HEK293 (cell line): ENCODE measurements around the gene AGAP1.

Experiments
- CTCF ChIA-PET: fragments of 350-600 bp; formaldehyde crosslinking; extraction: SDS; loops from one replicate; lab custom pipeline; 2021; ENCODE audit warnings: antibody characterized with exemption; lab: Yijun Ruan, JAX
- POLR2A ChIA-PET: fragments of 300-600 bp; formaldehyde crosslinking; extraction: SDS; loops from one replicate; lab custom pipeline; 2020; ENCODE audit warnings: antibody characterized with exemption, inconsistent platforms; lab: Yijun Ruan, JAX
- H3K27ac ChIP-seq: fragments of 200-500 bp; sonication (Bioruptor generic); 2 replicates; pipeline ENCODE4 v1.5.1; 2014; ENCODE audit warnings: low read depth, low read length, control low read depth, inconsistent platforms; ENCODE audit errors: extremely low read depth
- H3K36me3 ChIP-seq, 2 experiments: fragments of 200-500 bp in 1 of 2; sonication (Bioruptor generic) in 1 of 2; 1 replicate in 1 of 2; 2 replicates in 1 of 2; pipeline ENCODE4 v1.5.1; 2014 to 2017; ENCODE audit warnings: inconsistent platforms in 2 of 2, low read length in 2 of 2; ENCODE audit not compliant: control insufficient read depth in 2 of 2, insufficient read depth in 1 of 2
- H3K4me1 ChIP-seq: fragments of 200-500 bp; sonication (Bioruptor generic); 2 replicates; pipeline ENCODE4 v1.5.1; 2014; ENCODE audit warnings: mild to moderate bottlenecking, low read length, inconsistent platforms; ENCODE audit not compliant: control insufficient read depth, insufficient read depth
- H3K4me3 ChIP-seq: 2 replicates; pipeline ENCODE4 v1.5.1; 2011; ENCODE audit warnings: low read depth, mild to moderate bottlenecking, control low read depth, low read length, moderate library complexity
- H3K9me3 ChIP-seq: fragments of 200-500 bp; sonication (Bioruptor generic); 2 replicates; pipeline ENCODE4 v1.5.1; 2014; ENCODE audit warnings: low read depth, low read length, inconsistent platforms; ENCODE audit not compliant: control insufficient read depth, insufficient read depth
- FEZF1 ChIP-seq: fragments of 450-650 bp; formaldehyde crosslinking; IDR thresholded peaks from 2 replicates; pipeline ENCODE4 v1.5.1; 2016; ENCODE audit warnings: missing biosample characterization, missing genetic modification characterization
- IKZF3 ChIP-seq: fragments of 450-650 bp; IDR thresholded peaks from 2 replicates; pipeline ENCODE4 v1.5.0; 2018; ENCODE audit warnings: missing biosample characterization, mild to moderate bottlenecking, missing genetic modification characterization, moderate library complexity
- PRDM2 ChIP-seq: fragments of 450-650 bp; formaldehyde crosslinking; IDR thresholded peaks from 2 replicates; pipeline ENCODE4 v1.5.1; 2016; ENCODE audit warnings: missing biosample characterization, missing genetic modification characterization, borderline replicate concordance
- SCRT1 ChIP-seq: fragments of 450-650 bp; formaldehyde crosslinking; IDR thresholded peaks from 2 replicates; pipeline ENCODE4 v1.5.1; 2016; ENCODE audit warnings: missing biosample characterization, missing genetic modification characterization, borderline replicate concordance
- ZNF174 ChIP-seq: fragments of 450-650 bp; formaldehyde crosslinking; IDR thresholded peaks from 2 replicates; pipeline ENCODE4 v1.5.0; 2017; ENCODE audit warnings: missing biosample characterization, mild to moderate bottlenecking, missing genetic modification characterization
- ZNF223 ChIP-seq: fragments of 450-650 bp; formaldehyde crosslinking; IDR thresholded peaks from 2 replicates; pipeline ENCODE4 v1.5.1; 2016; ENCODE audit warnings: missing biosample characterization, missing genetic modification characterization
- ZNF292 ChIP-seq: fragments of 450-650 bp; formaldehyde crosslinking; IDR thresholded peaks from 2 replicates; pipeline ENCODE4 v1.5.1; 2016; ENCODE audit warnings: low read depth, missing biosample characterization, missing genetic modification characterization, borderline replicate concordance
- ZNF48 ChIP-seq: fragments of 450-650 bp; formaldehyde crosslinking; IDR thresholded peaks from 2 replicates; pipeline ENCODE4 v1.5.1; 2016; ENCODE audit warnings: missing biosample characterization, missing genetic modification characterization
- ZNF488 ChIP-seq: fragments of 450-650 bp; formaldehyde crosslinking; IDR thresholded peaks from 2 replicates; pipeline ENCODE4 v1.5.1; 2016; ENCODE audit warnings: missing biosample characterization, missing genetic modification characterization
- ZNF501 ChIP-seq: fragments of 450-650 bp; formaldehyde crosslinking; IDR thresholded peaks from 2 replicates; pipeline ENCODE4 v1.5.1; 2016; ENCODE audit warnings: missing biosample characterization, missing genetic modification characterization
- ZNF514 ChIP-seq: fragments of 450-650 bp; formaldehyde crosslinking; IDR thresholded peaks from 2 replicates; pipeline ENCODE4 v1.5.1; 2016; ENCODE audit warnings: missing biosample characterization, missing genetic modification characterization
- ZNF530 ChIP-seq: fragments of 450-650 bp; formaldehyde crosslinking; IDR thresholded peaks from 2 replicates; pipeline ENCODE4 v1.5.1; 2016; ENCODE audit warnings: low read depth, missing biosample characterization, missing genetic modification characterization
- ZNF549 ChIP-seq: fragments of 450-650 bp; IDR thresholded peaks from 2 replicates; pipeline ENCODE4 v1.5.1; 2018; ENCODE audit warnings: missing biosample characterization, missing genetic modification characterization, mild to moderate bottlenecking, inconsistent platforms, moderate library complexity
- ZNF624 ChIP-seq: fragments of 450-650 bp; formaldehyde crosslinking; IDR thresholded peaks from 2 replicates; pipeline ENCODE4 v1.5.1; 2017; ENCODE audit warnings: missing biosample characterization, missing genetic modification characterization
- ZNF701 ChIP-seq: fragments of 450-650 bp; formaldehyde crosslinking; IDR thresholded peaks from 2 replicates; pipeline ENCODE4 v1.5.1; 2016; ENCODE audit warnings: missing biosample characterization, missing genetic modification characterization
- ZSCAN30 ChIP-seq: fragments of 450-650 bp; IDR thresholded peaks from 2 replicates; pipeline ENCODE4 v1.5.1; 2018; ENCODE audit warnings: missing biosample characterization, mild to moderate bottlenecking, missing genetic modification characterization, moderate library complexity
- ZSCAN4 ChIP-seq: fragments of 450-650 bp; formaldehyde crosslinking; IDR thresholded peaks from 2 replicates; pipeline ENCODE4 v1.5.1; 2017; ENCODE audit warnings: missing biosample characterization, missing genetic modification characterization
- ZXDB ChIP-seq: fragments of 450-650 bp; formaldehyde crosslinking; IDR thresholded peaks from 2 replicates; pipeline ENCODE4 v1.5.1; 2016; ENCODE audit warnings: missing biosample characterization, missing genetic modification characterization
- TF ChIP-seq, protein P1 (sequence below): fragments of 450-650 bp; formaldehyde crosslinking; IDR thresholded peaks from 2 replicates; pipeline ENCODE4 v1.5.1; 2016; ENCODE audit warnings: missing biosample characterization, missing genetic modification characterization
- TF ChIP-seq, protein P2 (sequence below): fragments of 450-650 bp; formaldehyde crosslinking; IDR thresholded peaks from 2 replicates; pipeline ENCODE4 v1.5.1; 2017; ENCODE audit warnings: missing biosample characterization, missing genetic modification characterization
- TF ChIP-seq, protein P3 (sequence below): fragments of 450-650 bp; formaldehyde crosslinking; IDR thresholded peaks from 2 replicates; pipeline ENCODE4 v1.5.1; 2016; ENCODE audit warnings: missing biosample characterization, missing genetic modification characterization

The AGAP1 gene

DNA sequence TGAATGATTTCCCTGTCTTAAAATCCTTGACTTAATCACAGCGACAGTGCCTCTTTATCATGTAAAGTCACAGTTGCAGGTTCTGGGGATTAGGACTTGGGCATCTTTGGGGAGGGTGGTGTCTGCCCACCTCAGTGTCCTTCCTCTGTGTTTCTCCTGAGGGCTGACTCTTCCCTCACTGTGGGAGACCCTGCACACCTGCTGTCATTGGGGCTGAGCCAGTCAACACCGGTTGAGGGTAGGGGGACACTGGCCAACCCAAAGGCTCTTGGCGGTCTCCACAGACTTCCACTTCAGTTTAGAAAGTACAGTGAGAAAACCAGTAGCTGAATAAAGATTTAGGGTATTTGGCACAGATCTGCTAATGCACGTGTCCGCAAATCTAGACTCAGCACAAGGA lies 36.9 kb downstream of the AGAP1 start (continued):
- no peak for TF ChIP-seq ZNF292 (tag by site-specific recombination)
- no peak for TF ChIP-seq ZNF174
- TF ChIP-seq ZNF530 (tag by site-specific recombination) = no peak
- TF ChIP-seq ZNF223 (tag by site-specific recombination) = no peak
- TF ChIP-seq, all 188 proteins: peak for 0

DNA sequence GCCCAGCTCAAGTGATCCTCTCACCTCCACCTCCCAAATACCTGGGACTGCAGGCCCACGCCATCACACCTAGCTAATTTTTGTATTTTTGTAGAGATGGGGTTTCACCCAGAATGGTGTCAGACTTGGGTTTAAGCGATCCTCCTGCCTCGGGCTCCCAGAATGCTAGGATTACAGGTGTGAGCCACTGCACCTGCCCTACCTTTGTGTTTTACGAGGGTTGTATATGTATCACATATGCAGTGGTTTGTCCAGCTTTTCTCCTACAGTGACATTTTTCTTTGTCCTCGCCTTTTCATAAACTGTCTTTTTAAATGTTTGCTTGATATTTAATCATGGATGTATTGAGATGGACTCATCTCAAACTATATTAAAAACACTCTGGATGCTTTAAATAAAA lies 38.5 kb downstream of the AGAP1 start:
- H3K9me3 ChIP-seq = no peaks in the 10 kb centered on the region
- no peaks in the 10 kb centered on the region for H3K4me1 ChIP-seq
- H3K4me3 ChIP-seq = no peak overlapping the region
- TF ChIP-seq ZNF514 (no peak), ZNF701 (tag by site-specific recombination) (no peak), FEZF1 (tag by site-specific recombination) (no peak), ZSCAN30 (tag by site-specific recombination) (no peak), ZNF48 (no peak), ZNF292 (tag by site-specific recombination) (no peak), IKZF3 (tag by site-specific recombination) (no peak), ZNF174 (no peak), ZNF501 (tag by site-specific recombination) (no peak), ZXDB (no peak), SCRT1 (tag by site-specific recombination) (no peak), ZNF549 (no peak), ZNF488 (no peak), ZNF624 (tag by site-specific recombination) (no peak), ZSCAN4 (tag by site-specific recombination) (no peak), PRDM2 (tag by site-specific recombination) (no peak)
- TF ChIP-seq, protein P1, sequence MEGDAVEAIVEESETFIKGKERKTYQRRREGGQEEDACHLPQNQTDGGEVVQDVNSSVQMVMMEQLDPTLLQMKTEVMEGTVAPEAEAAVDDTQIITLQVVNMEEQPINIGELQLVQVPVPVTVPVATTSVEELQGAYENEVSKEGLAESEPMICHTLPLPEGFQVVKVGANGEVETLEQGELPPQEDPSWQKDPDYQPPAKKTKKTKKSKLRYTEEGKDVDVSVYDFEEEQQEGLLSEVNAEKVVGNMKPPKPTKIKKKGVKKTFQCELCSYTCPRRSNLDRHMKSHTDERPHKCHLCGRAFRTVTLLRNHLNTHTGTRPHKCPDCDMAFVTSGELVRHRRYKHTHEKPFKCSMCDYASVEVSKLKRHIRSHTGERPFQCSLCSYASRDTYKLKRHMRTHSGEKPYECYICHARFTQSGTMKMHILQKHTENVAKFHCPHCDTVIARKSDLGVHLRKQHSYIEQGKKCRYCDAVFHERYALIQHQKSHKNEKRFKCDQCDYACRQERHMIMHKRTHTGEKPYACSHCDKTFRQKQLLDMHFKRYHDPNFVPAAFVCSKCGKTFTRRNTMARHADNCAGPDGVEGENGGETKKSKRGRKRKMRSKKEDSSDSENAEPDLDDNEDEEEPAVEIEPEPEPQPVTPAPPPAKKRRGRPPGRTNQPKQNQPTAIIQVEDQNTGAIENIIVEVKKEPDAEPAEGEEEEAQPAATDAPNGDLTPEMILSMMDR = no peak
- TF ChIP-seq, protein P2, sequence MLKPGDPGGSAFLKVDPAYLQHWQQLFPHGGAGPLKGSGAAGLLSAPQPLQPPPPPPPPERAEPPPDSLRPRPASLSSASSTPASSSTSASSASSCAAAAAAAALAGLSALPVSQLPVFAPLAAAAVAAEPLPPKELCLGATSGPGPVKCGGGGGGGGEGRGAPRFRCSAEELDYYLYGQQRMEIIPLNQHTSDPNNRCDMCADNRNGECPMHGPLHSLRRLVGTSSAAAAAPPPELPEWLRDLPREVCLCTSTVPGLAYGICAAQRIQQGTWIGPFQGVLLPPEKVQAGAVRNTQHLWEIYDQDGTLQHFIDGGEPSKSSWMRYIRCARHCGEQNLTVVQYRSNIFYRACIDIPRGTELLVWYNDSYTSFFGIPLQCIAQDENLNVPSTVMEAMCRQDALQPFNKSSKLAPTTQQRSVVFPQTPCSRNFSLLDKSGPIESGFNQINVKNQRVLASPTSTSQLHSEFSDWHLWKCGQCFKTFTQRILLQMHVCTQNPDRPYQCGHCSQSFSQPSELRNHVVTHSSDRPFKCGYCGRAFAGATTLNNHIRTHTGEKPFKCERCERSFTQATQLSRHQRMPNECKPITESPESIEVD (tag by site-specific recombination) = no peak
- TF ChIP-seq, protein P3, sequence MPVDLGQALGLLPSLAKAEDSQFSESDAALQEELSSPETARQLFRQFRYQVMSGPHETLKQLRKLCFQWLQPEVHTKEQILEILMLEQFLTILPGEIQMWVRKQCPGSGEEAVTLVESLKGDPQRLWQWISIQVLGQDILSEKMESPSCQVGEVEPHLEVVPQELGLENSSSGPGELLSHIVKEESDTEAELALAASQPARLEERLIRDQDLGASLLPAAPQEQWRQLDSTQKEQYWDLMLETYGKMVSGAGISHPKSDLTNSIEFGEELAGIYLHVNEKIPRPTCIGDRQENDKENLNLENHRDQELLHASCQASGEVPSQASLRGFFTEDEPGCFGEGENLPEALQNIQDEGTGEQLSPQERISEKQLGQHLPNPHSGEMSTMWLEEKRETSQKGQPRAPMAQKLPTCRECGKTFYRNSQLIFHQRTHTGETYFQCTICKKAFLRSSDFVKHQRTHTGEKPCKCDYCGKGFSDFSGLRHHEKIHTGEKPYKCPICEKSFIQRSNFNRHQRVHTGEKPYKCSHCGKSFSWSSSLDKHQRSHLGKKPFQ (tag by site-specific recombination) = no peak
- CTCF ChIA-PET = interaction anchor here (0.9 to 1.6 kb wide), 2 partner anchors 19 to 45 kb away, joined by 3 to 5 read pairs; no protein-coding TSS in a partner anchor
- H3K27ac ChIP-seq = no peak overlapping the region
- no peaks in the 10 kb centered on the region for H3K36me3 ChIP-seq
- POLR2A ChIA-PET = no interaction called here
